GM19239 (cell line): ENCODE results near the gene CD93.

Experiments used
- DNase-seq: peaks from one replicate; pipeline ENCODE4 v3.0.0; 2011; ENCODE audit warnings: low spot score; ENCODE audit not compliant: insufficient read length
- FAIRE-seq: peaks from 2 replicates; lab custom pipeline; 2011; peaks lifted over from hg19 to GRCh38; lab: Jason Lieb, UNC

CD93 gene

GRCh38 chr20:23101696-23102406, 15.7 kb upstream of the CD93 start:
- DNase-seq (no peak), FAIRE-seq (no peak)

GRCh38 chr20:23100720-23101107, 14.6 kb upstream of the CD93 start:
- FAIRE-seq, result no peak
- no peak for DNase-seq

- FAIRE-seq (no peak), DNase-seq (no peak)
Measured at GRCh38 chr20:23099791-23100719, 13.9 kb upstream of the CD93 start.

- no peak for FAIRE-seq
- DNase-seq, result no peak
Measured at GRCh38 chr20:23097636-23098580, 11.8 kb upstream of the CD93 start.

- DNase-seq (no peak), FAIRE-seq (no peak)
Measured at GRCh38 chr20:23096986-23097520, 10.9 kb upstream of the CD93 start.

- FAIRE-seq (no peak), DNase-seq (no peak)
Measured at GRCh38 chr20:23096097-23096496, 10.0 kb upstream of the CD93 start.

GRCh38 chr20:23095499-23095898, 9.4 kb upstream of the CD93 start:
- FAIRE-seq, result no peak
- no peak for DNase-seq

GRCh38 chr20:23094927-23095326, 8.8 kb upstream of the CD93 start:
- no peak for DNase-seq
- FAIRE-seq, result no peak

- FAIRE-seq (no peak), DNase-seq (no peak)
Measured at GRCh38 chr20:23094213-23094896, 8.2 kb upstream of the CD93 start.

GRCh38 chr20:23093613-23094012, 7.5 kb upstream of the CD93 start:
- DNase-seq, result no peak
- FAIRE-seq, result no peak

- DNase-seq, result no peak
- no peak for FAIRE-seq
Measured at GRCh38 chr20:23092861-23093495, 6.9 kb upstream of the CD93 start.

GRCh38 chr20:23092384-23092756, 6.2 kb upstream of the CD93 start:
- FAIRE-seq (no peak), DNase-seq (no peak)

- DNase-seq (no peak), FAIRE-seq (no peak)
Measured at GRCh38 chr20:23091721-23092383, 5.7 kb upstream of the CD93 start.

GRCh38 chr20:23090878-23091277, 4.8 kb upstream of the CD93 start:
- DNase-seq, result no peak
- no peak for FAIRE-seq

GRCh38 chr20:23090147-23090546, 4.0 kb upstream of the CD93 start:
- no peak for FAIRE-seq
- DNase-seq, result no peak

GRCh38 chr20:23088866-23089265, 2.7 kb upstream of the CD93 start:
- FAIRE-seq, result no peak

GRCh38 chr20:23087587-23088251, 1.6 kb upstream of the CD93 start:
- no peak for FAIRE-seq
- no peak for DNase-seq

More at GRCh38 chr20:23088866-23089265, 2.7 kb upstream of the CD93 start:
- no peak for DNase-seq

GRCh38 chr20:23086931-23087411, 847 bp upstream of the CD93 start:
- no peak for FAIRE-seq
- DNase-seq, result no peak
